DND-41 (cell line): ENCODE results near the gene SMDT1.
"Not testable (repeated sequence)": the region's sequence is repeated elsewhere in the genome, so short reads cannot be mapped to it uniquely, and the experiment has no call there.

Source experiments
- ATAC-seq: fragments of 200-7000 bp; cut with Tn5 transposase; 3 replicates; pipeline ENCODE4 v1.9.1; 2021; ENCODE audit warnings: low read depth; ENCODE audit not compliant: insufficient read depth
- DNase-seq: peaks from one replicate; pipeline ENCODE4 v3.0.0-alpha.2; 2020
- H2AFZ ChIP-seq: 2 replicates; pipeline ENCODE4 v1.6.0; 2012; ENCODE audit warnings: low read depth, low read length
- H3K27ac ChIP-seq: 2 replicates; pipeline ENCODE4 v1.5.1; 2012; ENCODE audit warnings: low read length, inconsistent platforms
- H3K27me3 ChIP-seq: fragments of 200-600 bp; sonication (generic); 2 replicates; pipeline ENCODE4 v1.6.0; 2012; ENCODE audit warnings: low read length, mild to moderate bottlenecking, inconsistent platforms; ENCODE audit not compliant: insufficient read depth, poor library complexity
- H3K36me3 ChIP-seq: 2 replicates; pipeline ENCODE4 v1.5.1; 2012; ENCODE audit warnings: low read length, inconsistent platforms; ENCODE audit not compliant: insufficient read depth
- H3K4me1 ChIP-seq: 2 replicates; pipeline ENCODE4 v1.5.1; 2012; ENCODE audit warnings: mild to moderate bottlenecking, low read length; ENCODE audit not compliant: insufficient read depth
- H3K4me2 ChIP-seq: 2 replicates; pipeline ENCODE4 v1.6.0; 2012; ENCODE audit warnings: mild to moderate bottlenecking, moderate library complexity, low read length, inconsistent platforms; ENCODE audit not compliant: insufficient read depth
- H3K4me3 ChIP-seq, 2 experiments: fragments of 200-600 bp in 1 of 2; shearing (Covaris generic) in 1 of 2; 2 replicates each; pipeline ENCODE4 v1.5.1; 2012 to 2016; ENCODE audit warnings: inconsistent platforms in 2 of 2, low read length in 2 of 2, mild to moderate bottlenecking in 2 of 2, low read depth in 1 of 2, moderate library complexity in 1 of 2
- H3K79me2 ChIP-seq: 2 replicates; pipeline ENCODE4 v1.6.0; 2012; ENCODE audit warnings: low read length, inconsistent platforms; ENCODE audit not compliant: insufficient read depth
- H3K9ac ChIP-seq: 2 replicates; pipeline ENCODE4 v1.6.0; 2012; ENCODE audit warnings: low read depth, mild to moderate bottlenecking, inconsistent platforms, low read length, moderate library complexity
- H3K9me3 ChIP-seq: 2 replicates; pipeline ENCODE4 v1.5.1; 2012; ENCODE audit warnings: low read length, moderate library complexity, mild to moderate bottlenecking, inconsistent platforms; ENCODE audit not compliant: insufficient read depth, severe bottlenecking
- H4K20me1 ChIP-seq: 2 replicates; pipeline ENCODE4 v1.6.0; 2012; ENCODE audit warnings: low read length; ENCODE audit not compliant: insufficient read depth
- EZH2 ChIP-seq: IDR thresholded peaks from 3 replicates; pipeline ENCODE4 v1.6.1; 2012; ENCODE audit warnings: borderline replicate concordance, low read depth, mild to moderate bottlenecking, moderate library complexity, low read length, inconsistent platforms; ENCODE audit not compliant: severe bottlenecking
- TF ChIP-seq, protein P1 (sequence below): IDR thresholded peaks from 2 replicates; pipeline ENCODE4 v1.5.1; 2012; ENCODE audit warnings: borderline replicate concordance, low read length, moderate library complexity, mild to moderate bottlenecking; ENCODE audit not compliant: poor library complexity, severe bottlenecking; ENCODE audit errors: extremely low read depth

The SMDT1 gene

DNA sequence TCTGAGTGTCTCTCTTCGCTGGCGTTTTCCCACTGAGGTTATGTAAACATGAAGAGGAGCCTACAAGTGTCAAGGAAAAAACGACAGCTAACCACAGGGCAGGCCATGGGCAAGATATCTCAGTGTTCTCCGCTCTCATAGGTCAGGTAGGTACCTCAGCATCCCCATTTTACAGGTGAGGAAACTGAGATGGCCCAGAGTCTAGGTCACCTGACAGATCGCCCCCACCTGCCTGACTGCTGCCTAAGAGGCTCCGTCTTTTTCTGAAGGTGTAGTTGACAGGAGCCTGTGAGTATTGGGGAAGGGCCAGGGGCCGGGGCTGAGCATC, 11.9 kb downstream of the SMDT1 start:
- ATAC-seq = no peak

DNA sequence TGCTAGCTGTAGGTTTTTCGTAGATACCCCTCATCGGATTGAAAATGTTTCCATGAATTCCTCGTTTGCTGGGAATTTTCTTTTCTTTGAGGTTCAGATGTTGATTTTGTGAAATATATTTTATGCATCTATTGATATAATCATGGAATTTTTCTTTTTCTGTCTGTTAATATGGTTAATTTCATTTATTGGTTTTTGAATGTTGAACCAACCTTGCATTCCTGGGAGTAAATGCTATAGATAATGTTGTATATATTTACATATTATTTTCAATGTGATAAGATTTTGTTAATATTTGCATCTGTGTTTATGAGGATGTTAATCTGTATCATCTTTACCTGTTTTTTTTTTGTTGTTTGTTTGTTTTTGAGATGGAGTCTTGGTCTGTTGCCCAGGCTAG, 21.7 kb downstream of the SMDT1 start:
- H4K20me1 ChIP-seq = no peaks in the 10 kb centered on the region
- H3K36me3 ChIP-seq = no peaks in the 10 kb centered on the region; the same call in 1 of the 2 replicates
- DNase-seq = no peak
- no peak overlapping the region for H3K4me2 ChIP-seq
- H2AFZ ChIP-seq = no peak overlapping the region
- no peaks in the 10 kb centered on the region for H3K79me2 ChIP-seq
- no peak overlapping the region for H3K27ac ChIP-seq
- H3K9ac ChIP-seq = no peak overlapping the region
- H3K4me3 ChIP-seq = no peak overlapping the region
- H3K27me3 ChIP-seq = no peaks in the 10 kb centered on the region
- peaks cover 42% of the 10 kb centered on the region for H3K9me3 ChIP-seq
- no peaks in the 10 kb centered on the region for H3K4me1 ChIP-seq
- no peak for ATAC-seq
- TF ChIP-seq, protein P1, sequence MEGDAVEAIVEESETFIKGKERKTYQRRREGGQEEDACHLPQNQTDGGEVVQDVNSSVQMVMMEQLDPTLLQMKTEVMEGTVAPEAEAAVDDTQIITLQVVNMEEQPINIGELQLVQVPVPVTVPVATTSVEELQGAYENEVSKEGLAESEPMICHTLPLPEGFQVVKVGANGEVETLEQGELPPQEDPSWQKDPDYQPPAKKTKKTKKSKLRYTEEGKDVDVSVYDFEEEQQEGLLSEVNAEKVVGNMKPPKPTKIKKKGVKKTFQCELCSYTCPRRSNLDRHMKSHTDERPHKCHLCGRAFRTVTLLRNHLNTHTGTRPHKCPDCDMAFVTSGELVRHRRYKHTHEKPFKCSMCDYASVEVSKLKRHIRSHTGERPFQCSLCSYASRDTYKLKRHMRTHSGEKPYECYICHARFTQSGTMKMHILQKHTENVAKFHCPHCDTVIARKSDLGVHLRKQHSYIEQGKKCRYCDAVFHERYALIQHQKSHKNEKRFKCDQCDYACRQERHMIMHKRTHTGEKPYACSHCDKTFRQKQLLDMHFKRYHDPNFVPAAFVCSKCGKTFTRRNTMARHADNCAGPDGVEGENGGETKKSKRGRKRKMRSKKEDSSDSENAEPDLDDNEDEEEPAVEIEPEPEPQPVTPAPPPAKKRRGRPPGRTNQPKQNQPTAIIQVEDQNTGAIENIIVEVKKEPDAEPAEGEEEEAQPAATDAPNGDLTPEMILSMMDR = no peak
- no peak for TF ChIP-seq EZH2

More for the DNA sequence above, 11.9 kb downstream of the SMDT1 start:
- peak overlapping the region; percentile 77 for H3K27ac ChIP-seq
- peaks cover 8% of the 10 kb centered on the region; the same call in 1 of the 2 replicates for H4K20me1 ChIP-seq
- TF ChIP-seq, protein P1 = no peak
- no peak for TF ChIP-seq EZH2
- DNase-seq = no peak
- H3K79me2 ChIP-seq = peaks cover 37% of the 10 kb centered on the region
- H3K27me3 ChIP-seq = no peaks in the 10 kb centered on the region
- peak overlapping the region; percentile 70 for H3K9ac ChIP-seq
- H3K36me3 ChIP-seq = peaks cover 20% of the 10 kb centered on the region
- peak overlapping the region; percentile 86 for H2AFZ ChIP-seq
- H3K4me3 ChIP-seq = peak overlapping the region; percentile 50 to 92
- H3K9me3 ChIP-seq = no peaks in the 10 kb centered on the region
- H3K4me1 ChIP-seq = peaks cover 29% of the 10 kb centered on the region
- H3K4me2 ChIP-seq = peak overlapping the region; percentile 85

DNA sequence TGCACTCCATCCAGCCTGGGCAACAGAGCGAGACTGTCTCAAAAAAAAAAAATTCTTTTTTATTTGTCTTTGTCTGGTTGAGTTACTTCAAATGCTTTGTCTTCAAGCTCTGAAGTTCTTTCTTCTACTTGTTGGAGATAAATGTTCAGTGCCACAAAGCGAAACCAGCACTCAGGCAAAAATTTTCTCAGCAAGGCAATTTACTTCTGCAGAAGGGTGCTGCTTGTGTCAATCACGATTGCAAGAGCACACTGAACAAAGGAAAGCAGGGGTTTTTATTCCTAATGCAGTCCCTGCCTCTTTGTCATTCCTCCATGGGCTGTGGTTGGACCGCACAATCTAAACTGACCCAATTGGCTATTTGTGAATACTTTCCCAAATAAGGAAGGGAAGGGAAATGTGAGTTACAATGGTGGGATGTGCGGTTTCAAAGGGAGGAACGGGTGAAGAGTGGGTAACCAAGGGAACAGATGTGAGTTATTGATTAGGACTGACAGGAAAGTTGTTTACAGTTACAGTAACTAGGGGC, 24.9 kb downstream of the SMDT1 start:
- not testable (repeated sequence) for H3K9ac ChIP-seq, H4K20me1 ChIP-seq, H3K27me3 ChIP-seq, H3K4me2 ChIP-seq, H3K79me2 ChIP-seq, ATAC-seq, H2AFZ ChIP-seq, DNase-seq, H3K4me3 ChIP-seq, H3K27ac ChIP-seq, H3K4me1 ChIP-seq, H3K36me3 ChIP-seq
- H3K9me3 ChIP-seq = peaks cover 43% of the 10 kb centered on the region

GRCh38 chr22:42108848-42109247, 29.3 kb downstream of the SMDT1 start:
- Histone ChIP-seq H2AFZ (no peak overlapping the region), H4K20me1 (no peaks in the 10 kb centered on the region), H3K27me3 (no peaks in the 10 kb centered on the region), H3K27ac (no peak overlapping the region), H3K9ac (no peak overlapping the region), H3K4me2 (no peak overlapping the region), H3K4me3 (no peak overlapping the region), H3K36me3 (no peaks in the 10 kb centered on the region), H3K4me1 (no peaks in the 10 kb centered on the region), H3K9me3 (peaks cover 15% of the 10 kb centered on the region), H3K79me2 (no peaks in the 10 kb centered on the region)
- ATAC-seq = no peak
- TF ChIP-seq, protein P1 = no peak
- no peak for TF ChIP-seq EZH2
- DNase-seq = no peak
